ENCODE data around the gene TMEM266.

TMEM266 gene

DNA sequence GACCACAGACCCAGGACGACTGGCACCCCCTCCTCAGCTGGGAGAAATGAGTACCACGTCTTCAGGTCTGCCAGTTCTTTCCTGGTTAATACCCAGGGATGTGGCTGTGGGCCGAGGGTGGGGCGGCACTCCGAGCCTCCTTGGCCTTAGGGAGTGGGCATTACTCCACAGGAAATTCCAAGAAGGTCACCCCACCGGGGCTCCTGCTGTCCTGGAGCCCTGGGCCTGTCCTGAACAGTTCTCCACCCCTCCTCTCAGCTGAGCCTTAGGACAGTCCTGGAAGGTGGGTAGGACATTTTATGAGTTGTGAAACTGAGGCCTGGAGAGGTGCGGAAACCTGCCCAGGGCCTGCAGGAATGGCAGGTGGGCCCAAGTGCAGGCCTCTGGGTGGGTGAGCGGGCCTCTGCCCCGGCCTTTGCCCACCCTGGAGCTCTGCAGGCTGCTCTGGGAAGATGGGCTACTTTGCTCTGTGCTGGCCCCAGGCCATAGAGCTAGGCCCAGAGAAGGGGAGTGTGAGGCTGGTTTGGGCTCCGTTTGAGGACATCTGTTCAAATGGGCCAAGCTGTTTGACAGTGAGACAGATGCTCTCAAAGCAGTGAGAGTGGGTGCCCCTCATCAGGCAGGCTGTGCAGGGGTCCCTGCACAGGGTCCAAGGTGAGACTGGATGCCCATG is 103.1 kb downstream of the TMEM266 start:
- no peak for DNase-seq

DNA sequence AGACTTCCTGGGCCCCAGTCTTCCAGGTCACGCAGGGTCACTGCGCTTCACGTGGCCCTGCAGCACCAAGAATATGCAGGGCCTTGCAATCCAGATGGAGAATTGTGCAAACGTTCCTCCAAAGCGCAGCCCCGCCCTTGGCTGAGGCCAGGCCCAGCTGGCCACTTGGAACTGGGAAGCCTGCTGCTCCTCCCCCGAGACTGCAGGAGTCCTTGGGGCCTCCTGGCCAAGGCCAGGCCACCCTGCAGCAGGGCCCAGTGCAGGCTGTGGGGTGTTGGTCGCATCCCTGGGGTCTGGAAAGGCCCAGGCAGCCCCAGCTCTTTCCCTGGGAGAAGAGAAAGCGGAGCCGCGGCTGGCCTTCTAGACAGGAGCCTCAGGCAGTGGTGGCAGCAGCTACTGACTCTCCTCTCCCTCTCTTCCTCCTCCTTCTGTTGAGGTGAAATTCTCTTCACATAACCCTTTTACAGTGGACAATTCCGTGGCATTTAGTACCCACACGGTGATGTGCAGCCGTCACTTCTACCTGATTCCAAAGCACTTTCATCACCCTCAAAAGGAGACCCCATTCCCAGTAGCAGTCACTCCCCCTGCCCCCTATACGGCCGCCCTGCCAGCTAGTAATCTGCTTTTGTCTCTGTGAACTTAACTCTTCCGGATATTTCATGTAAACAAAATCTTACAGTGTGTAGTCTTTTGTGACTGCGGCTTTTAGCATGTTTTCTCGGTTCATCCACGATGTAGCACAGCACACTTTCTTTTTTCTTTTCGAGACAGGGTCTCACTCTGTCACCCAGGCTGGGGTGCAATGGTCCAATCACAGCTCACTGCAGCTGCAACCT is 103.9 kb downstream of the TMEM266 start:
- peak; percentile 65 for DNase-seq

DNA sequence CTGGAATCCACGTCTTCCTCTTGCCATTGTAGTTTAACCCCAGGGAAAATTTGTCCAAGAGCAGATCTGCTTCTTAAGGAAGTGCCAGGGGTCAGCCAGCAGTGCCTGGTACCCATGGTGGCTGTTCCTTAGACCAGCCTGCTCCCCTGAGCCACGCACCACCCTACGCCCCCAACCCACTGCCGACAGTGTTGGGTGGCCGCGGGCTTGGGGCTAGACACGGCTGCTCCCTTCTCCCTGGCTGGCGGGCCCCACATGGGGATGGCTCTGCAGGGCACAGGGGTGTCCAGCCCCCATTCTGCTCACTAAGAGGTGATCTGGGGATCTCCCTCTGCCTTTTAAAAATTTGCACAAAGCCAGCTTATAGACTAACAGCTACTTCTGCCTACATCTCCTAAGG is 104.8 kb downstream of the TMEM266 start:
- DNase-seq = no peak

DNA sequence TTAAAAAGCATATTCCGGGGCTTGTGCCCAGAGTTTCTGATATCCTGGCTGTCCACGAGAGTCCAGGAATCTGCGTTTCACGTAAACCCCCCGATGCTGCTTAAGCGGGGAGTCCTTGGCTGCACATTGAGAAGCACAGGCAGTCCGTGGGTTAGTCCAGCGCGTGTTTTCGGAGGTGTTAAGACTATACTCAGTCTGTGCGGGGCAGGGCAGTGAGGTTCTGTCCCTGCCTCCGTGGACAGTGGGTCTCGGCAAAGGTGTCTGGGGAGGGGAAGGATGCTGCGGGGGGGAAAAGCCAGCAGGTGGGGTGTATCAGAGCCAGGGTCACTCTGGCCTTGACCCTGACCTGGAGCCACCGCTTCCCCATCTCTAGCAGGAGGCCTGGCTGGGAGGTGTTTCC is 106.2 kb downstream of the TMEM266 start:
- DNase-seq = no peak

DNA sequence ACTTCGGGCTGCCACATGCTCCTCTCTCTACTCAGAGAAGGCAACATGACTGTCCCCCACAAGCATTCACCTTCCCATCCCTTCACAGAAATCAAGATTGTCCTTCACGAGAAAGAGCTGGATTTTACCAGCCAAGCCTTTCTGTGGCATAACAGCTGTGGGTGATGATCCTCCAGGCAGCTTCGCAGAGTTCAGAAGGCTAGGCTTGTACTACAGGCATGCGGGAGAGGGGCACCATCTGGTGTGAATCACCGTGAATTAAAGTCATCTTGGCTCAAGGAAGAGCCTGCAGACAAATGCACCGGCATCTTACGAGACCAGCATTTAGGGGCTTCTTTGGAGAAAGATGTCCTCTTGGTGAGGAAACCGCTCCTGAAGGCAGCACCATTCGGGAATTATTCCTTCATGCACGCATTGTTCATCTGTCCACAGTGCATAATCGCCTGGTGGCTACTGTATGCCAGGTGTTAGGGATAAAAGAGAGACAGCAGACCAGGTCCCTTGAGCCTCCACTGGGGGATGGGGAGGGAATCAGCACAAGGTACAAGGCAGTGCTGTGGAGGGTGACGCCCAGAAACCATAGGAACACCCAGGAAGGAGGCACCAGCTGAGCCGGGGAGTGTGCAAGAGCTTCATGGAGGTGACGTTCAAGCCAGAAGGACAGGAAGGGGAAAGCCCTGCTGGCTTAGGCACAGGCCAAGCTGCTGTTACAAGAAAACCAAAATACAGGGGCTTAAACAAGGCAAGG is 108.6 kb downstream of the TMEM266 start:
- DNase-seq = peak; percentile 64

DNA sequence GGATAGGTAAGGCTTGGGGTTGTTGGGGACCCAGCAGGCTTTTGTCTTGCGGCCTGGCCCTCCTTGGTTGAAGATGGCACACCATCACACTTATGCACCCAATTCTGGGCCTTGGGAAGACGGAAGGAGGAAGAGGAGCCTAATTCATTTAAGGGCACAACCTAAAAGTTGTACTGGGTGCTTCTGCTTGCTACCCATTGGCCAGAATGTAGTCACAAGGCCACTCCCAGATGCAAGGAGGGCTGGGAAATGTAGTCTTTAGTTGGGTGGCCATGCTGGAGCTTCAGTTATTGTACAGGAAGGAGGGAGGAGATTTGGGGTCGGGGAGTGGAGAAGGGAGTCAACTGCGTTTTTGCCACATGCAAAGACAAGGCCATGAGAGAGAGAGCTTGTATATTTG is 109.2 kb downstream of the TMEM266 start:
- DNase-seq = peak; percentile 13

DNA sequence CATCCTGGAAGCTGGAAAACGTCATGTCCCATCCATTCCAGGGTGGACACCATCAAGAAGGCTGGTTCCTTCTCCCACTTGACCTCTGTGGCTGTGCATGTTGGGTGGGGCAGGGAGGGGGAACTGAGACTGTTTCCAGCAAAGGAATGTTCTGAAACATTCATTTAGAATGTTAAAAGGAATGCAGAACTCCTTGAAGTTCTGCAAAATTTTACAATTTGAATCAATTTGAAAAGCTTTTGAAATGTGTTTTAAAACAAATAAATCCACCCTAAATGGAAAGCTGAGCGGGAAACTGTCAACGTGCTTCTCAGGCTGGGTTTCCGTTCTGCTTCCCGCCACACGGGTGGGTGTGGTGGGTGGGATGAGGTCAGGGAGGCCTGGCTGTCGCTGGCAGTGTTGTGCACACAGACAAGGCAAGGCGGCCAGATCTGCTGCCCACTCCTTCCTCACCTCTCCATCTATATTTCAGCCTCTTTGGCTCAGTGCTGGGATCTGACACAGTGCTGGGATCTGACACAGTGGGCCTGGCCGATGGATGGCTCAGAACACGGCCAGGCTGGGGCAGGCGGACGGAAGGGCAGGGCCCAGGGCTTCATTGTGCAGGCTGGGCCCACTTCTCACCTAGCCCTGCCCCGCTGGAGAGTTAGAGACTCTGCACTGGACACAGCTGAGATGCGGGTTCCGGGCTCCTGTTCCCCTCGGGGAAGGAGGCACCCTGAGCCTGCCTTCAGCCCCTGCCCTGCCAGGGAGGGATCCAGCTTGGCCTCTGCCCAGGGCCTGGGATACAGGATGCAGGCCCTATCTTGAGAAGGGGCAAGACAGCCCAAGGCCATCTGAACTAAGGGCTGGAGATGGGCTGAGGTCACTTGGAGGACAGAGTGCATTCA is 110.4 kb downstream of the TMEM266 start:
- DNase-seq = peak; percentile 18

DNA sequence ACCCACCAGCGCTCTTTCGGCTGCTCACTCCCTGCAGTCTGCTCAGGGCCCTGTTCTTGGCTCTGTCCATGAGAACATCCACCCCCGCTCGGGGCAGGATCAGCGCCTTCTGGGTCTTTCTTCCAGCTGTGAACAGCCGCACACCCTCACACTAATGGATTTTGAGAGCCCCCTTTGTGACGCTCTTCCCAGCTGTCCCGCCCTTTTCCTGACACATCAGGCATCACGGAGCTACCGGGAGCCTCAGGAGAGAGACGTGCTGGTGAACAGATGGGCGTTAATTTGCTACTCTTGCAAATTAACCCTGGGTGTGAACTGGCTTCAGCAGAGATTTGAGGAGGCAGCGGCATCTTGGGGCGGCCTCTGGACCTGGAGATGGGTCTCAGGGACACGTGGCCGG is 113.0 kb downstream of the TMEM266 start:
- DNase-seq = no peak

DNA sequence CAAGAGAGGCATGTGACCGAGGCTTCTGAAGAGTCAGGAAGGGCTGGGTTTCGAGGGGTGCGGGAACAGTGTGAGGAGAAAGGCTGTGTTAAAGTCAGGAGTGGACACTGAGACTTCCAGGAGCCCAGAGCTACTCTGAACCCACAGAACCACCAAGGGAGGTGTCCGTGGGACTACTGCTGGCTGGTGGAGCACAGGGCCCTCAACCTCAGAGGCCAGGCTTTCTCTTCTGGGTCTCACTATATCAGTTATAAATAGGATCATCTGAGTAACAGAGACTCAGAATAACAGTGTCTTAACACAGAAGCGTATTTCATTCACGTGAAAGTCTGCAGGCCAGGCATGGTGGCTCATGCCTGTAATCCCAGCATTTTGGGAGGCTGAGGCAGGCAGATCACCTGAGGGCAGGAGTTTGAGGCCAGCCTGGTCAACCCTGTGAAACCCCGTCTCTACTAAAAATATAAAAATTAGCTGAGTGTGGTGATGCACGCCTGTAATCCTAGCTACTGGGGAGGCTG is 113.6 kb downstream of the TMEM266 start:
- no peak for DNase-seq

DNA sequence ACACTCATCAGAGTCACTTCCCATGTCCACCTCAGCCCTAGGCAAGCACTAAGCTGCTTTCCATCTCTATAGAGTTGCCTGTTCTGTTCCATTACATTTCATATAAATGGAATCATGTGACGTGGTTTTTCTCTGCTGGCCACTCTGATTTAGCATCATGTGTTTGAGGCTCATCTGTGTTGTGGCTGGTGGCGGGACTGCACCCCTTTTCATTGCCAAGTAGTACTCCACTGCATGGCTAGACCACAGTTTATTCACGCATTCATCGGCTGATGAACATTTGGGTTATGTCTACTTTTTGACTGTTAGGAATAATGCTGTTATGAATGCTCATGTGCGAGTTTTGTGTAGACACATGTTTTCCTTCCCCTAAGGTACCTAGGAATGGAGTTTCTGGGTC is 114.9 kb downstream of the TMEM266 start:
- no peak for DNase-seq

DNA sequence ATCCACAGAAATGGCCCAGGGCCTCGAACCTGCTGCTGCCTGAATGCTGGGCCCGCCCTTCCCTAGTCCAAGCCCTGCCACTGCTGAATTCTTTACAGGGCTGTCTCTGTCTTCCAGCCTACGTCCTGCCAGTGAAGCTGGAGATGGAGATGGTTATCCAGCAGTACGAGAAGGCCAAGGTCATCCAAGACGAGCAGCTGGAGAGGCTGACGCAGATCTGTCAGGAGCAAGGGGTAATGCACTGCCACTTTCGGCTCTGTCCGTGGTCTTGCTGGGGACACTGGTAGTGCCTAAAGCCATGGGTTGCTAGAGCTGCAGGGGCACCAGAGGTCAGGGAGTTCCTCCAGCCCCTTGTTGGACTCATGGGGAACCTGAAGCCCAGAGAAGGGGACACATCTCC is 115.7 kb downstream of the TMEM266 start:
- DNase-seq = no peak

DNA sequence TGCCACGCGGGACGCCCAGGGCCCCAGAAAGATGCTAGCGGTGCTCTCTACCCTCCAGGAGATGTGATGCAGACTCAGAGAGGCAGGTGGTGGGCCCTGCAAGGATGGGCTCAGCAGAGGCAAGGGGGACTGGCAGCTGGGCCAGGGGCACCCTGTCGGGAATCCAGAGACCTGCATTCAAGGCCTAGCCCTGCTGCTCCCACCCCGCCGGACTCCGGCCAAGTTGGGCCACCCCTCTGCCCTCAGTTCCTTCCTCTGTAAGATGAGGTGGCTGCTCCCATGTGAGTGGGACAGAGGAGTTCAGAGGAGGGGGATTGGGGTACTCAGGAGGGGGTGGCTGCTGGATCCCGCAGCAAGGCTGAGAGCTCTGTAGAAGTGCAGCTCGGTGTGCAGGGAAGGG is 116.3 kb downstream of the TMEM266 start:
- DNase-seq = no peak

DNA sequence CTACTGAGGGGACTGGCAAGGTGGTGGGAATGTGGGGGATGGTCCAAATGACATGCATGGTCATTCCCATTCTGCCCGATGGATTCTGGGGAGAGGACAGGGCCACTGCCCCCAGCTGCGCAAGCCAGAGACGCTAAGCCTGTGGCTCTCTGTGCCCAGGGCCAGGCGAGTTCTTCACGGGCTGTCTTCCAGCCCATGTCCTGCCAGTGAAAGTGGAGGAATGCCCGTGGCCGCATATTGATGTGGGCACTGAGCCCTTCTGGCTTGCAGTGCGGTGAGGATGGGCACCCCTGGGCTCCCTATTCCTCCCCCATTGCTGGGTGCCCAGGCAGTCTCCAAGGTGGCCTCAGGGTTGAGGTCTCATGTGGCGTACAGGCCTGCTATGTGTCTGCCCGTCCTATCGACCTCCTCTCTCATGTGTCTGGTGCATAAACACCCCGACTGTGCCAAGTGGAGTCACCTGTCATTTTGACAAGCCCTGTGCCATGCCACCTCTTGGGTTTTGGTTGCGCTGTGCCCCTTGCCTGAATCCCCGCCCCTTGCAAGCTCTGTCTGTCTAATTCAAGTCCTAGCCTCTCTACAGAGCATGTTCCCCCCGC is 116.8 kb downstream of the TMEM266 start:
- DNase-seq = no peak

DNA sequence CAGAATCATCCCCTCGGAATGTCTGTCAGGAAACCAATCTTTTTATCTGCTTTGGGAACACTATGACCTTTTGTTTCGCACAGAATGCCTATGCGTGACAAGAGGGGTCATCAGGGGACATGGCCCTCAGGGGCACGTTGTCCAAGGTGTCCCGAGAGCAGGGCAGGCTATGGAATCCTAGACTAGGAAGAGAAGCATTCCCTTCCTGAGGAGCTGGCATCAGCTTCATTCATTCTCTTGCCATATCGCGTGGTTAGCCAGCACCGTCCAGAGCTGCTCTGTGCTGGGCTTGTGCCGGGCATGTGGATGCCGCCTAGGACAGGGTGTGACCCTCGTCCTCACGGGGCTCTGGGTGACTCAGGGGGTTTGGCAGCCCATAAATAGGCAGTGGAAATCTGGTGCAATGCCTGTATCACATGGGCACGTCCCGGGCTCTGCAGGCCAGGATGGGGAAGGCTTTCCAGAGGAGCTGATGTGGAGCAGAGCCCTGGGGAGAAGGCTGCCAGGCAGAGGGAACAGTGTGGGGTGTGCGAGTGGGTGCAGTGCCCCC is 117.8 kb downstream of the TMEM266 start:
- no peak for DNase-seq

DNA sequence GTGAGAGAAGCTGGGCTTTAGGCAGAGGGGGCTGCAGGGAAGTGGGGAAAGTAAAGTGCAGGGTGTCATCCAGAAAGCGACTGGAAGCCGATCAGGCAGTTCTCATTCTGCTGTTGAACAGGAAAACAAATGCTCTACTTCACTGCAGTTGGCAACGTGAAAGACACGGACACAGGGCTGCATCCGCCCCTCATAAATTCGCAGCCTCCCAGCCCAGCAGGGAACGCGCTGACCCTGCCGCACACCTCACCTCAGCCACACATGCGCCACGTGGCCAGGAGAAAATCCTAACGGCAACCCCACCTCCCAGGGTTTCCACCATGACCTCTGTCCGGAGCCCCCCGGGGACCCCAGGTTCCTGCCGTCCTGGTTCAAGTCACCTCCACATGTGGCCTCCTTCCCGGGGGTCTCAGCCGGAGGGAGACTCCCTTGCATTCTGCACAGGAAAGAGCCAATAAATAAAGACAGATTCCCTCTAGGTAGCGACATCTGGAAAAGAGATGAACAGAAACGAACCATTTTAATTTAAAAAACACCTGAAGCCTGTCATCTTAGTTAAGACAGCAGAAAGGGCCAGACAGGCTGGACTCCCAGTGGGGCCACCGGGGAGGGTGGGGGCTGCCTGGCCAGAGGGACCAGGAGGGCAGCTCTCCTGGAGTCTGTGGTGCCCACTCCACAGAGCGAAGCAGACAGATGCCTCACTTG is 118.7 kb downstream of the TMEM266 start:
- no peak for DNase-seq

DNA sequence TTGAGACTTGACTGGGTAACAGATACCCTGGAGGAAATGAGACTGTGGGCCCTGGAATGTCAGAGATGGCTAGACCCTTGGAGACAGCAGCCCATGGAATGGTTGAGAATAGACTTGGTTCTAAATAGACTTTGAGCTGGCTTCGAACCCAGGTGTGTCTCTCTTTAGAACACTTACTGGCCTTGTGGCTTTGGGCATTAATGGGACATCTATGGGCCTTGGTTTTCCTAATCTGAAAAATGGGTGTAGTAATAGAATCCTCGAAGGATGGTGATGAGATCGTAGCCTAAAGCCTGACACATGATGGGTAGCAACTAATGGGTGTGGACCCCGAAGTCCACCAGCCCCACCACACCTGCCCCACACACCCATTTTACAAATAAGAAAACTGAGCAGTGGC is 119.2 kb downstream of the TMEM266 start:
- DNase-seq = no peak

DNA sequence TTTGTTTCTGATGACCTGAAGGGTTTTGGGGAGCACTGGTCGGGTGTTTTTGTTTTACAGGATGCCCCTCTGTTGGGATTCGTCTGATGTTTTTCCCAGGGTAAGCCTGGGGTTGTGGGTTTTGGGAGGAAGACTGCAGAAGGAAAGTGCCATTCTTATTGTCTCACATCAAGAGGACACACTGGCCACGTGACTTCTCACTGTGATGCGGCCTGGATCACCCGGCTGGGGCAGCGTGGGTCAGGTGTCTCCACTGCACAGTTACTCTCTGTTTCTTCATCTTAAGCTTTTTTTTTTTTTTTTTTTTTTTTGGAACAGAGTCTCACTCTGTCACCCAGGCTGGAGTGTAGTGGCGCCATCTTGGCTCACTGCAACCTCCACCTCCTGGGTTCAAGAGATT is 120.5 kb downstream of the TMEM266 start:
- DNase-seq = no peak

DNA sequence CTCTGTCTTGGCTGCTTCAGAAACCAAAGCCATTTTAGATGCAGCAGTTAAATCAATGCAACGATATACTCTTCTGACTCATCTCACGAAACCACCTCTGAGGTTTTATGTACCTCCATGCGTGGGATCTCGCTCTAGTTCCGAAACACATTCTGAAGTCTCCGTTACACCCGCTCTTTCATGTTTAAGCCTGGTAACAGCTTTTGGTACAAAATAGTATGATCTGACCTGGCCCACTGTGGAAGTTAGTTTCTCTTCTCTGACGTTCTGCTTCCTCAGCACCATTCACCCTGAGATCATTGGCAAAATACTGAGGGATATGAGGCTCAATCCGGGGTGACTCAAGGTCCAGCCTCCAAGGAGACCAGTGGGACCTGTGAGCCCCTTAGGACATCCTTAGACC is 121.9 kb downstream of the TMEM266 start:
- no peak for DNase-seq

DNA sequence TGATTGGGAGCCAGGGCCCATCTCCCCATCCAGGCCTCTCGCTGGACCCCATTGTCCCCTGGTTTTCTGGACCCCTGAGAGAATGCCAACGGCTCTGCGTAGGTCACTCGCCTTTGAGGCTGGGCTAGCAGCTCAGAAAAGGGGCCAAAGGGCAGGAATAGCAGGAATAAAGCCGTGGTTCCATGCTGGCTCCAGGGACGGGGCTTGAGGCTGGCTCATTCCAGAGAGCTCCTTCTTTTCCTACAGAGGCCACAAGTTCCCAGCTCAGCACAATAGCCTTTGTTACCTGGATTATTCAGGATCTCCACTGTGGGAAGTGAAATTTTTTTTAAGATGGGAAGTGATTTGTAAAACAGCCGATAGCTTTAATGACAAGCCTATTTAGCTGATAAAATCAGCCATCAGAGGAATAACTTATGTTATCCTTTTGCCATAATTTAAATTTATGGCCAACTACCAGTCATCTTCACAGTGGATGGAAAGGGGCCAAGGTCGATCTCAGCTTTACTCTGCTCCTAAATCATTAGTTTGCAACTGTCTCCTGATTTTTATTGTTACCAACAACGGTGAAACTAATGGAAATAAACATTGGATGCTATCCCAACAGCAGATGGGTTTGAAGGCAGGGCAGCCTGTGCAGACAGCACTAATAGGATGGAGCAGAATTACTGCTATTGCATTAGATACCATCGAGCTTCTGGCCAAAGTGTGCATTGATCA is 124.3 kb downstream of the TMEM266 start:
- peak; percentile 10 for DNase-seq

DNA sequence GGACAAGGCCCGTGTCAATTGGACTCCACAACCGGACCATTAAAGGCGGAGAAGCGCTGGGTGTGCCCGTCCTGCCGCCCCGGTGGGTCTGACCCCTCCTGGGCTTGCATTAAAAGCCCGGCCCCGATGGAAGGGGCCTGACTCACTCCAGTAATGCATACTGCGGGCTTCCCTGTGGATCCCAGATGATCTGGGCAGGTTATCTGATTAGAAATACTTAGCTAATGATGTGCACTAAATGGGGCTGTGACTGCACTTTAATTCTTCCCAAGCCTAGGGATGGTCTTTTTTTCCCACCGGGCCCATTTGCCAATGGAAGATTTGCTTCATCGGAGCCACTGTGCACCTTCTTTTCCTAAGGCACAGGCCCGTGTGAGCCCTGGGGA is 124.9 kb downstream of the TMEM266 start:
- no peak for DNase-seq

Data from fibroblast of skin of abdomen (primary cell).